Smooth muscle cell (in vitro differentiated cells): Measurements from ENCODE around the gene SPI1. TPM values are rescaled to one million over a fixed set of nuclear protein-coding genes. Genes with fewer than 3 reads are reported as not detected.
"Not testable (repeated sequence)": the region's sequence is repeated elsewhere in the genome, so short reads cannot be mapped to it uniquely, and the experiment has no call there.

Experiments used
- DNase-seq: peaks from one replicate; lab custom pipeline; 2025; ENCODE audit not compliant: unreplicated experiment; lab: John Stamatoyannopoulos, UW
- H2AFZ ChIP-seq: fragments of 200-600 bp; sonication (generic); 2 replicates; pipeline ENCODE4 v1.6.0; 2016; ENCODE audit warnings: antibody characterized with exemption, low read depth, mild to moderate bottlenecking
- H3F3A ChIP-seq: fragments of 200-600 bp; sonication (generic); 2 replicates; pipeline ENCODE4 v1.6.0; 2017; ENCODE audit warnings: antibody characterized with exemption, low read depth
- H3K27ac ChIP-seq: fragments of 200-600 bp; sonication (generic); 2 replicates; pipeline ENCODE4 v1.5.1; 2016; ENCODE audit warnings: low read depth, mild to moderate bottlenecking
- H3K27me3 ChIP-seq: fragments of 200-600 bp; sonication (generic); 2 replicates; pipeline ENCODE4 v1.6.1; 2016; ENCODE audit warnings: low read depth, mild to moderate bottlenecking
- H3K36me3 ChIP-seq: fragments of 200-600 bp; sonication (generic); 2 replicates; pipeline ENCODE4 v1.5.1; 2016; ENCODE audit warnings: low read depth
- H3K4me1 ChIP-seq: fragments of 200-600 bp; sonication (generic); 2 replicates; pipeline ENCODE4 v1.5.1; 2016; ENCODE audit warnings: low read depth
- H3K4me2 ChIP-seq: fragments of 200-600 bp; sonication (generic); 2 replicates; pipeline ENCODE4 v1.6.0; 2016; ENCODE audit warnings: mild to moderate bottlenecking
- H3K4me3 ChIP-seq: fragments of 200-600 bp; sonication (generic); 2 replicates; pipeline ENCODE4 v1.5.1; 2016; ENCODE audit warnings: mild to moderate bottlenecking
- H3K79me2 ChIP-seq: fragments of 200-600 bp; sonication (generic); 2 replicates; pipeline ENCODE4 v1.6.0; 2016; ENCODE audit warnings: low read depth, mild to moderate bottlenecking
- H3K9ac ChIP-seq: fragments of 200-600 bp; sonication (generic); 2 replicates; pipeline ENCODE4 v1.6.0; 2016; ENCODE audit warnings: low read depth
- H3K9me3 ChIP-seq: fragments of 200-600 bp; sonication (generic); replicated peaks from 2 replicates; pipeline ENCODE4 v1.5.1; 2016; ENCODE audit warnings: low read depth
- H4K20me1 ChIP-seq: fragments of 200-600 bp; sonication (generic); 2 replicates; pipeline ENCODE4 v1.6.0; 2016; ENCODE audit warnings: low read depth
- WGBS: methylation state at CpG from one replicate; pipeline ENCODE4 v1.1.7; 2016; ENCODE audit warnings: low lambda C conversion rate; 5-methylcytosine and 5-hydroxymethylcytosine counted together
- polyA plus RNA-seq: library from polyadenylated mRNA; unstranded; fragments of >200 nt; fragmentation: Nextera tagmentation; extraction: Ambion mirVana; gene quantifications from 2 replicates; pipeline ENCODE4 v1.2.1, GENCODE V29; 2016
- total RNA-seq: library from RNA; depleted of rRNA; stranded (reverse); fragments of >200 nt; gene quantifications from 2 replicates; pipeline ENCODE4 v1.2.3, GENCODE V29; 2014
- TF ChIP-seq, protein P1 (sequence below): fragments of 200-600 bp; sonication (generic); IDR thresholded peaks from 2 replicates; pipeline ENCODE4 v1.5.1; 2017; ENCODE audit warnings: borderline replicate concordance, mild to moderate bottlenecking, antibody characterized with exemption; ENCODE audit not compliant: insufficient read depth, poor library complexity, severe bottlenecking

SPI1 gene
- total and polyA plus RNA-seq, 2 experiments from 2014 or later = not detected

DNA sequence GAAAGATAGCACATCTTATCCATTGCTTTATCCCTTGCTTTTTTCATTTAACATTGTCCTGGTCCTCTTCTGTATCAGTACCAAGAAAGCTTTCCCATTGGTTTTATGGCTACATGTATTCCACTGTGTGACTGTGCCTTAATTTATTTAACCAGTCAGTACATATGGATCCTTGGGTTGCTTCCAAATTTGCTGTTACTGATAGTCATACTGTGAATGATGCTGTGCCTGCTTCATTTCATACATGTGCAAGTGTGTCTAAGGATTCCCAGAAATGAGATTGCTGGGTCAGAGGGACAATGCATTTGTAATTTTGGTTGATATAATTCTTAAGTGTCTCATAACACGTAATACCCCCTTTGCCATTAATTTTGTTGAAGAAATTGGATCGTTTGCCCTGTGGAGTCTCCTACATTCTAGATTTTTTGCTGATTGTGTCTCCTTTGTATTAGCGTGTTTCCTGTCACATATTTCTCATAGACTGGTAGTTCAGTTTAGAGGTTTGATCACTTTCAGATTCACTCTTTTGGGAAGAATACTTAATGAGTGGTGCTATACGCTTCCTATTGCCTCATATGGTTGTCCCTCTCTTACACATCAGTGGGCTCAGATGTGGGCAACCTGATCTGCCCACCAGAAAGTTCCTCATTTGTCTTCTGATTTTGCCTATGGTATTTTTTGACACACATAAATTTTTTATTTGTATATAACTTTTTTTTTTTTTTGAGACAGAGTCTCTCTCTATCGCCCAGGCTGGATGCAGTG lies 61.1 kb downstream of the SPI1 start:
- Histone ChIP-seq H3K36me3 (peaks cover 3% of the 10 kb centered on the region), H3K4me3 (no peak overlapping the region), H3K79me2 (no peaks in the 10 kb centered on the region), H4K20me1 (no peaks in the 10 kb centered on the region), H3K4me2 (no peak overlapping the region), H3K27ac (no peak overlapping the region), H3K4me1 (no peaks in the 10 kb centered on the region), H3K9me3 (no peaks in the 10 kb centered on the region), H3F3A (no peaks in the 10 kb centered on the region), H3K9ac (no peak overlapping the region), H2AFZ (no peak overlapping the region), H3K27me3 (no peaks in the 10 kb centered on the region)
- 99% methylated on average over 5 of the region's 5 CpGs for WGBS
- TF ChIP-seq, protein P1, sequence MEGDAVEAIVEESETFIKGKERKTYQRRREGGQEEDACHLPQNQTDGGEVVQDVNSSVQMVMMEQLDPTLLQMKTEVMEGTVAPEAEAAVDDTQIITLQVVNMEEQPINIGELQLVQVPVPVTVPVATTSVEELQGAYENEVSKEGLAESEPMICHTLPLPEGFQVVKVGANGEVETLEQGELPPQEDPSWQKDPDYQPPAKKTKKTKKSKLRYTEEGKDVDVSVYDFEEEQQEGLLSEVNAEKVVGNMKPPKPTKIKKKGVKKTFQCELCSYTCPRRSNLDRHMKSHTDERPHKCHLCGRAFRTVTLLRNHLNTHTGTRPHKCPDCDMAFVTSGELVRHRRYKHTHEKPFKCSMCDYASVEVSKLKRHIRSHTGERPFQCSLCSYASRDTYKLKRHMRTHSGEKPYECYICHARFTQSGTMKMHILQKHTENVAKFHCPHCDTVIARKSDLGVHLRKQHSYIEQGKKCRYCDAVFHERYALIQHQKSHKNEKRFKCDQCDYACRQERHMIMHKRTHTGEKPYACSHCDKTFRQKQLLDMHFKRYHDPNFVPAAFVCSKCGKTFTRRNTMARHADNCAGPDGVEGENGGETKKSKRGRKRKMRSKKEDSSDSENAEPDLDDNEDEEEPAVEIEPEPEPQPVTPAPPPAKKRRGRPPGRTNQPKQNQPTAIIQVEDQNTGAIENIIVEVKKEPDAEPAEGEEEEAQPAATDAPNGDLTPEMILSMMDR = no peak
- DNase-seq = no peak

DNA sequence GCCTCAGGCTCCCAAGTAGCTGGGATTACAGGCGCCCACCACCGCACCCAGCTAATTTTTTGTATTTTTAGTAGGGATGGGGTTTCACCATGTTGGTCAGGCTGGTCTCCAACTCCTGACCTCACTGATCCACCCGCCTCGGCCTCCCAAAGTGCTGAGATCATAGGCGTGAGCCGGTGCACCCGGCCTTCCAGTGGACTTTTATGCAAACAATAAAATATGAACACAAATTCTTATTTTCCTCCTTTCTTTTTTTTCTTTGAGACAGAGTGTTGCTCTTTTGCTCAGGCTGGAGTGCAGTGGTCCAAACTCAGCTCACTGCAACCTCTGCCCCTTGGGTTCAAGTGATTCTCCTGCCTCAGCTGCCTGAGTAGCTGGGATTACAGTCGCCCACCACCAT lies 61.8 kb downstream of the SPI1 start:
- 97% methylated on average over 8 of the region's 8 CpGs for WGBS
- H3K9me3 ChIP-seq, DNase-seq, H3K36me3 ChIP-seq, H3F3A ChIP-seq, H3K27ac ChIP-seq, H4K20me1 ChIP-seq, H3K9ac ChIP-seq, H3K4me2 ChIP-seq, H3K4me3 ChIP-seq, H3K79me2 ChIP-seq, H3K27me3 ChIP-seq, H2AFZ ChIP-seq, H3K4me1 ChIP-seq: not testable (repeated sequence)

DNA sequence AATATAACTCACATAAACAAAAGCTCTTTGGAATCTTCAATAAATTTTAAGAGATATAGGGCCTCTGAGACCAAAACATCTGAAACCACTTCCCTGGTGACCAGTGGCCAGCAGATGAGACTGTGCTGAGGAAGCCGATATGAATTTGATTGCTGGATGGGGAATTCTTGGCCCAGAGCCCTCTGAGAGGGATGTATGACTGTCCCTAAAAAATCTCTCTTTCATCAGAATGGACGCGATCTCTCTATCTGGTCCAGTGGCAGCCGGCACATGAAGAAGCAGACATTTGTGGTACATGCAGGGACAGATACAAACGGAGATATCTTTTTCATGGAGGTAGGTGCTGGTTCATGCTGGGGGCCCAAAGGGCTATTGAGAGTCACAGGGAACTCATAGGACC lies 63.4 kb downstream of the SPI1 start:
- no peaks in the 10 kb centered on the region for H3K27me3 ChIP-seq
- no peak overlapping the region for H2AFZ ChIP-seq
- H4K20me1 ChIP-seq = no peaks in the 10 kb centered on the region
- DNase-seq = no peak
- H3K36me3 ChIP-seq = peaks cover 3% of the 10 kb centered on the region
- H3K79me2 ChIP-seq = no peaks in the 10 kb centered on the region
- H3K9me3 ChIP-seq = no peaks in the 10 kb centered on the region
- H3K4me2 ChIP-seq = no peak overlapping the region
- no peak overlapping the region for H3K9ac ChIP-seq
- TF ChIP-seq, protein P1 = no peak
- 97% methylated on average over 5 of the region's 5 CpGs for WGBS
- H3F3A ChIP-seq = no peaks in the 10 kb centered on the region
- H3K27ac ChIP-seq = no peak overlapping the region
- no peaks in the 10 kb centered on the region for H3K4me1 ChIP-seq
- no peak overlapping the region for H3K4me3 ChIP-seq

DNA sequence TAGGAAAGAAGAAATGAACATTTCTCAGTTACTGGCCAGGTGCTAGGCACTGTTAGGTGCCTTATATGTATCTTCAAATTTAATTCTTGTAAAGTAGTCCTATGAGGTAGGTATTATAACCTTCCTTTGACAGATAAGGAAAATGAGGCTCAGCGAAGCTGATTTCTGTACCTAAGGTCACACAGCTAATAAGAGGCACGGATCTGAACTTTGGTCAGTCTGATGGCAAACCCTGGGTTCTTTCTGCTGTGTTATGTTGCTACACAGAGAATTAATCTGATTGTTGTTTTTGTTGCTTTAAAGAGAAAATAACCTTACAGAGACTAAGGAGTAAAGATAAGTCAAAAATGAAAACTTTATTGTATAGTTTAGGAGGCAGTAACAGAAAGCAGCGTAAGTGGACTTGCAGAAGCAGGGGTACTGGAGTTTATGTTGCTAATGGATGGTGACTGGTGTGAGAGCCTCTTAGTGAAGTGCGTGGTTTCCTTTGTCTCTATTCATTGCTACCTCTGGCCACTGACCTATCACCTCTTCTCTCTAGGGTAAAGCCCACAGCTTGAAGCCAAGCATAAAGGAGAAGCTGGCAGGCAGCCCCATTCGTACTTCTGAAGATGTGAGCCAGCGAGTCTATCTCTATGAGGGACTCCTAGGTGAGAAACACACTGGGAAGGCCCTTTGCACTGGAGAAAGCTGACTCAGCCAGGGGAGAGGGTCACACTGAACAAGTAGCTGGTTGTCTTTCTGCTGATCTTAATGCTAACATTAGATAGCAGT lies 70.1 kb downstream of the SPI1 start:
- H3K79me2 ChIP-seq = no peaks in the 10 kb centered on the region
- no peaks in the 10 kb centered on the region for H3F3A ChIP-seq
- H3K9me3 ChIP-seq = no peaks in the 10 kb centered on the region
- peaks cover 11% of the 10 kb centered on the region for H4K20me1 ChIP-seq
- no peaks in the 10 kb centered on the region for H3K4me1 ChIP-seq
- no peak overlapping the region for H2AFZ ChIP-seq
- no peak overlapping the region for H3K9ac ChIP-seq
- H3K4me2 ChIP-seq = no peak overlapping the region
- no peak overlapping the region for H3K4me3 ChIP-seq
- TF ChIP-seq, protein P1 = no peak
- no peak overlapping the region for H3K27ac ChIP-seq
- no peaks in the 10 kb centered on the region for H3K27me3 ChIP-seq
- no peak for DNase-seq
- 97% methylated on average over 6 of the region's 6 CpGs for WGBS
- H3K36me3 ChIP-seq = peaks cover 13% of the 10 kb centered on the region
